Measurements from ENCODE around the gene DAB2IP.

DNA sequence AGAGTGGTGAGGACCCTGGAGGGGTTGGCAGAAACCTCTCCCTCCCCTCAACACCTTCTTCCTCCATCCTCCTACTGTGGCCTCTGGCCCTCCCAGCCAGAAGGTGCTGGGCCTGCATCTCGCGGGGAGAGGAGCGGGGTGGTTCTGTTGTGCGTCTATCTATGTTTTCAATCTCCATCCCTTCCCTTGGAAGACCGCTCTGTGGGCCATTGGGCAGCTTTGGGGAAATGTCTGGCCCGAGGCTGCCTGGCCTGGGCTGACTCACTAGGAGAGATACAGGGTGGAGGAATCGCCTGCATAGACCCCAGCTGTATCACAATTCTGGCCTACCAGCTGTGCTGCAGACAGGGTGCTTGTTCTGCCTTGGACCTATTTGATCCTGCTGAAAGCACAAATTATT lies 48.4 kb upstream of the DAB2IP start:
- TF ChIP-seq, protein P1, sequence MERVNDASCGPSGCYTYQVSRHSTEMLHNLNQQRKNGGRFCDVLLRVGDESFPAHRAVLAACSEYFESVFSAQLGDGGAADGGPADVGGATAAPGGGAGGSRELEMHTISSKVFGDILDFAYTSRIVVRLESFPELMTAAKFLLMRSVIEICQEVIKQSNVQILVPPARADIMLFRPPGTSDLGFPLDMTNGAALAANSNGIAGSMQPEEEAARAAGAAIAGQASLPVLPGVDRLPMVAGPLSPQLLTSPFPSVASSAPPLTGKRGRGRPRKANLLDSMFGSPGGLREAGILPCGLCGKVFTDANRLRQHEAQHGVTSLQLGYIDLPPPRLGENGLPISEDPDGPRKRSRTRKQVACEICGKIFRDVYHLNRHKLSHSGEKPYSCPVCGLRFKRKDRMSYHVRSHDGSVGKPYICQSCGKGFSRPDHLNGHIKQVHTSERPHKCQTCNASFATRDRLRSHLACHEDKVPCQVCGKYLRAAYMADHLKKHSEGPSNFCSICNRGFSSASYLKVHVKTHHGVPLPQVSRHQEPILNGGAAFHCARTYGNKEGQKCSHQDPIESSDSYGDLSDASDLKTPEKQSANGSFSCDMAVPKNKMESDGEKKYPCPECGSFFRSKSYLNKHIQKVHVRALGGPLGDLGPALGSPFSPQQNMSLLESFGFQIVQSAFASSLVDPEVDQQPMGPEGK (tag by site-specific recombination; IDR thresholded peaks at IDR 0.05): no peak
- no peak for TF ChIP-seq ZSCAN30 (tag by site-specific recombination; IDR thresholded peaks at IDR 0.05)
- TF ChIP-seq, protein P2, sequence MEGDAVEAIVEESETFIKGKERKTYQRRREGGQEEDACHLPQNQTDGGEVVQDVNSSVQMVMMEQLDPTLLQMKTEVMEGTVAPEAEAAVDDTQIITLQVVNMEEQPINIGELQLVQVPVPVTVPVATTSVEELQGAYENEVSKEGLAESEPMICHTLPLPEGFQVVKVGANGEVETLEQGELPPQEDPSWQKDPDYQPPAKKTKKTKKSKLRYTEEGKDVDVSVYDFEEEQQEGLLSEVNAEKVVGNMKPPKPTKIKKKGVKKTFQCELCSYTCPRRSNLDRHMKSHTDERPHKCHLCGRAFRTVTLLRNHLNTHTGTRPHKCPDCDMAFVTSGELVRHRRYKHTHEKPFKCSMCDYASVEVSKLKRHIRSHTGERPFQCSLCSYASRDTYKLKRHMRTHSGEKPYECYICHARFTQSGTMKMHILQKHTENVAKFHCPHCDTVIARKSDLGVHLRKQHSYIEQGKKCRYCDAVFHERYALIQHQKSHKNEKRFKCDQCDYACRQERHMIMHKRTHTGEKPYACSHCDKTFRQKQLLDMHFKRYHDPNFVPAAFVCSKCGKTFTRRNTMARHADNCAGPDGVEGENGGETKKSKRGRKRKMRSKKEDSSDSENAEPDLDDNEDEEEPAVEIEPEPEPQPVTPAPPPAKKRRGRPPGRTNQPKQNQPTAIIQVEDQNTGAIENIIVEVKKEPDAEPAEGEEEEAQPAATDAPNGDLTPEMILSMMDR (tag by site-specific recombination; IDR thresholded peaks at IDR 0.05): no peak
- TF ChIP-seq, protein P3, sequence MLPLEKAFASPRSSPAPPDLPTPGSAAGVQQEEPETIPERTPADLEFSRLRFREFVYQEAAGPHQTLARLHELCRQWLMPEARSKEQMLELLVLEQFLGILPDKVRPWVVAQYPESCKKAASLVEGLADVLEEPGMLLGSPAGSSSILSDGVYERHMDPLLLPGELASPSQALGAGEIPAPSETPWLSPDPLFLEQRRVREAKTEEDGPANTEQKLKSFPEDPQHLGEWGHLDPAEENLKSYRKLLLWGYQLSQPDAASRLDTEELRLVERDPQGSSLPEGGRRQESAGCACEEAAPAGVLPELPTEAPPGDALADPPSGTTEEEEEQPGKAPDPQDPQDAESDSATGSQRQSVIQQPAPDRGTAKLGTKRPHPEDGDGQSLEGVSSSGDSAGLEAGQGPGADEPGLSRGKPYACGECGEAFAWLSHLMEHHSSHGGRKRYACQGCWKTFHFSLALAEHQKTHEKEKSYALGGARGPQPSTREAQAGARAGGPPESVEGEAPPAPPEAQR (tag by site-specific recombination; IDR thresholded peaks at IDR 0.05): no peak
